CD4-positive, alpha-beta T cell treated with Interleukin-1 beta for 1 hour (primary cell): ENCODE results near the gene SHTN1.

Experiments
- DNase-seq, 2 donors: peaks; one replicate each; pipeline ENCODE4 v3.0.0-alpha.2; 2020 to 2022

The SHTN1 gene

DNA sequence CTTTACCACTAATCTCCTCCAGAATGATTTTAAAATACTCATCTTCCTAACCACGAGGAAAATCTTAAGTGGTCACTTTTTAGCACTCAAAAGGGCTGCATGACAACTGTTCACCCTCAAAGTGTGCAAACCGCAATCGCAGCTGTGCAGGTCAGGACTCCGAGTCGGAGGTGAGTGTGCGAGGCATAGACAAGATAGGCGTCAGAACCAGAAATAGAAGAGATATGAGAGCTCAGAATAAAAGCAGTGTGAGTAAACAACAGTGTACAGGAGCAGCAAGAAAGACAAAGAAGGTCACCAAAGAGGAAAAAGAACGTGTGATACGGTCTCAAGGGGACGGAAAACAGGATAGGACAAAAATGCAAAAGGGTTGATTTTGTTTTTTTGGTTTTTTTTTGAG lies 173.2 kb downstream of the SHTN1 start:
- DNase-seq: no peak
